Stimulated activated CD4-positive, alpha-beta T cell treated with anti-CD3 and anti-CD28 coated beads, Interleukin-15, amount 100 ng/mL, for 48 hours (primary cell): ENCODE results near the gene TUBB3.
A peak's percentile ranks its signal among the peaks of the same experiment; 100 is the strongest.
"Not testable (repeated sequence)": the region's sequence is repeated elsewhere in the genome, so short reads cannot be mapped to it uniquely, and the experiment has no call there.

ENCODE experiments used
- DNase-seq, 2 donors: peaks; one replicate each; pipeline ENCODE4 v3.0.0-alpha.2; 2020; ENCODE audit warnings: low read depth in 2 of 2

TUBB3 gene

GRCh38 chr16:89965447-89966225 is 42.5 kb downstream of the TUBB3 start:
- no peak for DNase-seq

GRCh38 chr16:89966756-89967155 is 43.6 kb downstream of the TUBB3 start:
- no peak for DNase-seq

- not testable (repeated sequence) for DNase-seq
Measured at GRCh38 chr16:89967436-89967835, 44.3 kb downstream of the TUBB3 start.

GRCh38 chr16:89968074-89968473 is 44.9 kb downstream of the TUBB3 start:
- DNase-seq, result not testable (repeated sequence)

- no peak for DNase-seq
Measured at GRCh38 chr16:89969741-89970410, 46.7 kb downstream of the TUBB3 start.

GRCh38 chr16:89971495-89972243 is 48.5 kb downstream of the TUBB3 start:
- DNase-seq, result no peak

- peak; percentile 81 to 83 for DNase-seq
Measured at GRCh38 chr16:89972244-89973234, 49.4 kb downstream of the TUBB3 start.

- no peak for DNase-seq
Measured at GRCh38 chr16:89973235-89973634, 50.1 kb downstream of the TUBB3 start.

- no peak for DNase-seq
Measured at GRCh38 chr16:89973654-89974335, 50.7 kb downstream of the TUBB3 start.

GRCh38 chr16:89974870-89975269 is 51.7 kb downstream of the TUBB3 start:
- no peak for DNase-seq

GRCh38 chr16:89981414-89981813 is 58.3 kb downstream of the TUBB3 start:
- peak in 1 of 2 donors; percentile 23 for DNase-seq

- no peak for DNase-seq
Measured at GRCh38 chr16:89982318-89982717, 59.2 kb downstream of the TUBB3 start.

GRCh38 chr16:89983536-89983935 is 60.4 kb downstream of the TUBB3 start:
- DNase-seq, result no peak

- DNase-seq, result no peak
Measured at GRCh38 chr16:89984216-89984615, 61.1 kb downstream of the TUBB3 start.

- no peak for DNase-seq
Measured at GRCh38 chr16:89985219-89985618, 62.1 kb downstream of the TUBB3 start.
